ENCODE results near the gene RPP25.
"Not testable (repeated sequence)": the region's sequence is repeated elsewhere in the genome, so short reads cannot be mapped to it uniquely, and the experiment has no call there.

RPP25 gene

GRCh38 chr15:74962219-74962618, 5.6 kb upstream of the RPP25 start:
- no peak for DNase-seq

- DNase-seq = no peak
Measured at GRCh38 chr15:74961616-74962015, 5.0 kb upstream of the RPP25 start.

DNA sequence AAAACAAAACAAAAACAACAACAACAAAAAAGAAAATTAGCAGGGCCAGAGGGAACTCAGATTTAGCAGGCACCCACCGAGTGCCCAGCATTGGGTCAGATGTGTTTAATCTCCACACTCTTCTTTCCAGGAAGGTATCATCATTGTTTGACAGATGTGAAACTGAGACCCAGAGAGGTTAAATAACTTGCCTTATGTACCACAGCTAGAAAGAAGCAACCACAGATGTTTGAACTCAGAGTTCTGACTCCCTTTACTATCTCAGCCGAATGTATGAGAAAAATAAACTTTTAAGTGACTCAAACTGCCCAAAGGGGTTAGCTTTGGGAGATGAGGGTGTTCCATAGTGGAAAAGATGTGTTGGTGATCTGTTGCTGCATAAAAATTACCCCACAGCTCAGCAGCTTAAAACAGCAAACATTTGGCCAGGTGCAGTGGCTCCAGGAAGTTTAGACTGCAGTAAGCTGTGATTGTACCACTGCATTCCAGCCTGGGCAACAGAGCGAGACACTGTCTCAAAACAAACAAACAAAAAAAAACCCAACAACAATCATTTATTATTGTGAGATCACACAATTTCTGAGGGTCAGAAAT, 4.5 kb upstream of the RPP25 start:
- DNase-seq = no peak

DNA sequence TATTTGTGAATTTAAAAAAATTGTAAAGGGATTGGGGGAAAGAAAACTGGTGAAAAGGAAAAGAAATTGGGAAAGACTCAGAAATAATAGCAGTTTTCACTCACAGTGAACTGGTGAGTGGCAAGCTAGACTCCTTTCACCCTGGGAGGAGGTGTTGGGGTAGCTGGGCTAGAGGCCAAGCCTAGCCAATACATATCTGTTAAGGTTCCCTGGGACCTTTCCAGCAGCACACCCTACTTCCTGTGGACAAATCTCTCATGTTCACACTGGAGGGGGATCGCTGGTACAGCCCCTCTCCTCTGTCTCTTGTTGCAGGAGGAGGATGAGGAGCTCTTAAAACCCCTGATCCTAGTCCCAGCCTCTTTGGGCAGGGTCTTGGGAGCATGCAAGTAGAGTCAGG, 3.7 kb upstream of the RPP25 start:
- no peak for DNase-seq

GRCh38 chr15:74959586-74959939, 3.0 kb upstream of the RPP25 start:
- DNase-seq = no peak

DNA sequence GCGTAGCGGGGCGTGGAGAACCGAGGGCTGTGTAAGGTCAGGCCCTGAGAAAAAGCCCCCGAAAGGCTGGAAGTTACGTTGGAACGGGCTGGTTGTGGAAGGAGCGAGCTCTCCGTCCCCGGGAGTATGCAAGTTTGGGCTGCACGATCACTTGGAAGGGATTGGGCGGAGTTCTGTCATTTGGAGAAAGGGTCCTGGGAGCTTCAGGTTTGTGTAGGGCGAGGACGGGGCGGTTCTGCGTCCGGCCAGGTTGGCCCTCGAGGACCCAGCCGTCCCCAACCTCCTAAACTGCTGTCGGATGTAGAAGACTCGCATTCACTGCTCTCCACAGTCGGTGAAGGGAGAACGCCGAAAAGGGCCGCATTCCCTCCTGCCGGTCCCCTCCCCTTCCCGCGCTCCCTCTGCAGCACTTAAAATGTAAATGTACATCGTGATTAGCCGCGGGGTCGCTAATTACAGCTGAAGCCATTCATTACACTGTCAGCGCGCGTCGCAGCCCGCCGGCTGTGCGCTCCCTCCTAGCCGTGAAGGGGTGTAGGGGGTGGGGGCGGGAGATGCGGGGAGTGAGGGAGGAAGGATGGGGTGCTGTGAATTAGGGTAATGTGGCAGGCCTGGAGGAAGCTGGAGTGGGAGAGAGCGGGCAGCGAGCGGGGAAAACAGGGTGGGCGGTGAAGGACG, 2.5 kb upstream of the RPP25 start:
- DNase-seq = no peak

DNA sequence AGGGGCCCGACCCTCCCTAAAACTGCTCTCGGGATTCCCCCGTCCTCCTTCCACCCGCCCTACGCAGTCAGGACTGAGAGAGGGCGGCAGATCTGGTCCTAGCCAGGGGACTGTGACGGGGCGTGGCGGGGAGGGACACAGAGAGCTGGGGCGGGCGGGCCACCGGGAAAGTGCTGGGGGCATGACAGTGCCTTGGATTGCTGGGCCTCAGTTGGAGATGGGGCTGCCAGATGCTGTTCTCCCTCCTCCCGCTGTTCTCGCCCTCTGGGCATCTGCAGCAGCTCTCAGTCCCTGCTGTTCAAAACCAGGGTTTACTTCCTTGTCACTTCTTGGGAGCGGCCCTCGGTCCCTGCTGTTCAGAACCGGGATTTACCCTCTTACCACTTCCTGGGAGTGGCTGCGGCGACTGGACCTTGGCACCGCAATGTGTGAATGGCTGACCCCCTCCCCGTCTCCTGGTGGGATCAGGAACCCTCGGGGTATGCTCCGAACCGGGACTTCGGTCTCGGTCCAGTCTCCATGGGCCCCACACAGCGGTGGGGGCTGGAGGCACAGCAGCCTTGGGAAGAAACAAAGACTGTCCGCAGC, 1.8 kb upstream of the RPP25 start:
- no peak for DNase-seq

DNA sequence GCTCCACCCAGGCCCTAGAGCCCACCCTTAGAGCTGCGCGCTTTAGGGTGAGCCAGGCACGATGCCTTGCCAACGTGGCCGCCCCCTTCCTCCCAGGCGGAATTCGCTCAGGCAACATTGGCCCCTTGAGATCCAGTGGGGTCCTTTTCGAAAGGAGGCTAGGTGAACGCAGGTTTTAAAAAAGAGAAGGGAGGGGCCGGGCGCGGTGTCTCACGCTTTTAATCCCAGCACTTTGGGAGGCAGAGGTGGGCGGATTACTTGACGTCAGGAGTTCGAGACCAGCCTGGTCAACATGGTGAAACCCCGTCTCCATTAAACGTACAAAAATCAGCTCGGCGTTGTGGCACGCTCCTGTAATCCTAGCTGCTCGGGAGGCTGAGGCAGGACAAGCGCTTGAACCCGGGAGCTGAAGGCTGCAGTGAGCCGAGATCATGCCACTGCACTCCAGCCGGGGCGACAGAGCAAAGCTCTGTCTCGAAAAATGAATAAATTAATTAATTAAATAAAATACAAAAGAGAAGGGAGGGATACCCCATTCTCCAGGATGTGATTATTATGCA, 984 bp upstream of the RPP25 start:
- DNase-seq = no peak

- DNase-seq = peak; percentile 51
Measured at GRCh38 chr15:74955796-74956647, 550 bp downstream of the RPP25 start.

GRCh38 chr15:74955017-74955416, 1.6 kb downstream of the RPP25 start:
- DNase-seq = no peak

GRCh38 chr15:74954515-74954914, 2.1 kb downstream of the RPP25 start:
- DNase-seq = no peak

DNA sequence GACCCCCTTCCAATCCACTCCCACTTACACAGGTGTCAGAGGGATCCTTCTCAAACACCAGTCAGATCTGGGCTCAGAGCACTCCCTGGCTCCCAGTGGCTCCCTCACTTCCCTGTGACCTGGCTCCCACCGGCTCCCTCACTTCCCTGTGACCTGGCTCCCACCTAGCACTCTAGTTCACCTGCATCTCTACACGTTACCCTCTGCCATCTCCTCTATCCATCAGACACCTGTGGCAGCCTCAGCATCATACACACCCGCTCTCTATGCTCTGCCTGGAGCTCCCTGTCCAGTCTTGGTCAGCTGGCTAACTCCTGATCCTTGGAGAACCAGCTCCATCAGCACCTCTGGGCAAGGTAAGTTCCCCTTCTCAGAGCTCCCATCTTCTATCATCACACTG, 5.6 kb downstream of the RPP25 start:
- no peak for DNase-seq

- DNase-seq = peak; percentile 60
Measured at GRCh38 chr15:74950078-74950908, 6.3 kb downstream of the RPP25 start.

- DNase-seq = peak; percentile 91
Measured at GRCh38 chr15:74937590-74938371, 18.8 kb downstream of the RPP25 start, which contains the start of gene COX5A. Gene COX5A, minus strand, starts transcription at chr15:74938073. Its CDS starts 59 bp downstream, at chr15:74938014.

- DNase-seq = no peak
Measured at GRCh38 chr15:74937272-74937589, 19.3 kb downstream of the RPP25 start.

GRCh38 chr15:74935193-74935592, 21.4 kb downstream of the RPP25 start:
- DNase-seq = not testable (repeated sequence)

GRCh38 chr15:74933573-74933972, 23.0 kb downstream of the RPP25 start:
- no peak for DNase-seq

- no peak for DNase-seq
Measured at GRCh38 chr15:74928771-74929198, 27.8 kb downstream of the RPP25 start.

DNA sequence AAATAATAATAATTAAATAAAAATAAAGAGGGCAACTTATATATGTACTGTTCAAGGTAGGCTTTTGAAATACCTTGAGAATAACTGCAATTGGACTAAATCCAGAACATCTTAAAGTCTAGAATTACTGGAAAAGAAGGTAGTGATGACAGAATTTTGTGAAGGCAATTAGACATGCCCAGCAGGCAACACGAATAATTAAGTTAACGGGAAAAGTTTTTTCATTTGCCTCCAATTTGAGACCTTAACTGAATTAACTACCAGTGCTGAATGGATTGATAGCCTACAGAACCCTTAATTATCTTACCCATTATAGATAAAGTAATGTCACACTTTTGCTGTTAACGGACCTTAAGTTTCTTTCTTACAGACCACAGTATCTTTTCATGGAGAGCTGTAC, 32.0 kb downstream of the RPP25 start:
- no peak for DNase-seq

- no peak for DNase-seq
Measured at GRCh38 chr15:74920456-74920855, 36.1 kb downstream of the RPP25 start.

DNA sequence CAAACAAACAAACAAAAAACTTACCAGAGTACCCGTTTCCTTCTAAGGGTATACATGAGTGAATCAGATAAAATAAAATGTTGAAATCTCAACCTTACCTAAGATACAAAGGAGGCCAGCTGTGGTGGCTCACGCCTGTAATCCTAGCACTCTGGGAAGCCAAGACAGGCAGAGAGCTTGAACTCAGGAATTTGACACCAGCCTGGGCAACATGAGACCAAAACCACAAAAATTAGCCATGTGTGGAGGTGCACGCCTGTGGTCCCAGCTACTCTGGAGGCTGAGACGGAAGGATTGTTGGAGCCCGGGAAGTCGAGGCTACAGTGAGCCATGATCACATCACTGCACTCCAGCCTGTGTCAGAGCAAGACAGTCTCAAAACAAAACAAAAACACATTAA, 38.9 kb downstream of the RPP25 start:
- no peak for DNase-seq

GRCh38 chr15:74913799-74914198, 42.8 kb downstream of the RPP25 start:
- not testable (repeated sequence) for DNase-seq

Data from stimulated activated naive CD4-positive, alpha-beta T cell treated with Interleukin-2 at 50 U/mL for 16 hours (primary cell).